Measurements from ENCODE around the gene KIF25.

Gene KIF25

GRCh38 chr6:168039301-168039700 lies 41.8 kb downstream of the KIF25 start:
- no peak for DNase-seq

- no peak for DNase-seq
Observed at GRCh38 chr6:168039849-168040248, 42.4 kb downstream of the KIF25 start.

- DNase-seq, result no peak
Observed at GRCh38 chr6:168040856-168041496, 43.5 kb downstream of the KIF25 start.

GRCh38 chr6:168041928-168042327 lies 44.5 kb downstream of the KIF25 start:
- DNase-seq, result no peak

GRCh38 chr6:168042426-168043192 lies 45.1 kb downstream of the KIF25 start:
- DNase-seq, result no peak

GRCh38 chr6:168043193-168043847 lies 45.8 kb downstream of the KIF25 start:
- DNase-seq, result no peak

GRCh38 chr6:168043848-168044415 lies 46.5 kb downstream of the KIF25 start:
- DNase-seq, result no peak

GRCh38 chr6:168044521-168045130 lies 47.2 kb downstream of the KIF25 start:
- no peak for DNase-seq

GRCh38 chr6:168045141-168045691 lies 47.7 kb downstream of the KIF25 start:
- DNase-seq, result no peak

GRCh38 chr6:168045706-168046620 lies 48.5 kb downstream of the KIF25 start:
- no peak for DNase-seq

- no peak for DNase-seq
Observed at GRCh38 chr6:168046696-168047095, 49.2 kb downstream of the KIF25 start.

- no peak for DNase-seq
Observed at GRCh38 chr6:168047841-168048723, 50.6 kb downstream of the KIF25 start.

GRCh38 chr6:168048724-168049025 lies 51.2 kb downstream of the KIF25 start:
- no peak for DNase-seq

GRCh38 chr6:168049277-168049676 lies 51.8 kb downstream of the KIF25 start:
- DNase-seq, result no peak

GRCh38 chr6:168049706-168050224 lies 52.3 kb downstream of the KIF25 start:
- no peak for DNase-seq

GRCh38 chr6:168050225-168050880 lies 52.9 kb downstream of the KIF25 start:
- DNase-seq, result no peak

- DNase-seq, result no peak
Observed at GRCh38 chr6:168050881-168051586, 53.6 kb downstream of the KIF25 start.

- no peak for DNase-seq
Observed at GRCh38 chr6:168051648-168052047, 54.2 kb downstream of the KIF25 start.

GRCh38 chr6:168052291-168052891 lies 54.9 kb downstream of the KIF25 start:
- DNase-seq, result no peak
